IPS DF 19.7 (cell line): ENCODE data around the gene TPD52L2.
"Not testable (repeated sequence)": the region's sequence is repeated elsewhere in the genome, so short reads cannot be mapped to it uniquely, and the experiment has no call there.

Source experiments
- DNase-seq: peaks from one replicate; pipeline ENCODE4 v3.0.0-alpha.2; 2013; ENCODE audit warnings: low read depth, low spot score

The TPD52L2 gene

DNA sequence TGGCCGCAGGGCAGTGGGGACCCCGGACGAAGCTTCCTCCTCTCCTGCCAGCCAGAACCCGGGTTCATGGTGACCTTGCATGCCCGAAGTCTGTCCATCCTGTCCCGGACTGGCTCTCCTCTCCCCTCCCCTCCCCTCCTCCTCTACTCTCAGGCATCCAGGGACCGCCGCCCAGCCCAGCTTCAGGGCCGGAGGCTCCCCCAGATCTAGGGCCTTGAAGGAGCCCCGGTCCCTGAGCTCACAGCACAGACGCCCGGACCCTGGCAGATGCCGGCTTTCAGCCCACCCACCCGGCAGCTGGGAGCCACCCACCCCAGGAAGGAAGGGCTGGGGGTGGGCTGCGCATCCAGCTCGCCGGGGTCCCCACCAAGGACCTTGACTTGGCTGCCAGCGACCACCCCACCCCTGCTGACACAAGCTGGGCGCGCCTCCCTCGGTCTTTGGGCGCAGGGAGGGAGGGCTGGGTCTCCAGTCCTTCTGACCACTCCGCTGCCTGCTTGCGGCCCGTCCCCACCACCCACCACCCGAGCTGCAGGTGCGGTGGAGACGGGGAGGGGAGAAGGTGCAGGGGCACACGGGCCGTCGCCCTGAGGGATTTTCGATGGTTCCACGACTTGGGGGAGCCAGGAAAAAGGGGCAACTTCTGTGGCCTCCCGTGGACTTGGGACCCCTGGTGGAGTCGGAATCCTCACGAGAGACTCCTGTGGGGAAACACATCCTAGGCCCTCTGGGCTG, 9.5 kb upstream of the TPD52L2 start:
- DNase-seq = no peak

DNA sequence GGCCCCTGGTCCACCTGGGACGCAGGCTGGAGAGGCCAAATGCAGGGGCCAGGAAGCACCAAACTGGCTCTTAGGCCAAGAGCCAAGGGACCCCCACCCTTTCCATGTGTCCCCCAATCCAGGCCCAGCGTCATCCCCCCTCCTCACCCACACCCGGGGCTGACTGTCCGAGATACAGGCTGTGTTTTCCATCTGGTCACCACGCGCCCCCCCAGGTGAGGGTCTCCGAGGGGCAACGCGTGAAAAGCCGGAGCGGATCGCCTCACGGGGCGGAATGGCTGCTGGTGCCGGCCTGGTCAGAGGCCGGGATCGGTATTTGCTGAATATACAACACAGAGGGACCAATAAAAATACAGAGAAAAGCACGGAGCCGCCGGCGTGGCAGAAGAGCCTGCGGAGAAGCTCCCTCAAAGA, 9.0 kb upstream of the TPD52L2 start:
- DNase-seq = no peak

DNA sequence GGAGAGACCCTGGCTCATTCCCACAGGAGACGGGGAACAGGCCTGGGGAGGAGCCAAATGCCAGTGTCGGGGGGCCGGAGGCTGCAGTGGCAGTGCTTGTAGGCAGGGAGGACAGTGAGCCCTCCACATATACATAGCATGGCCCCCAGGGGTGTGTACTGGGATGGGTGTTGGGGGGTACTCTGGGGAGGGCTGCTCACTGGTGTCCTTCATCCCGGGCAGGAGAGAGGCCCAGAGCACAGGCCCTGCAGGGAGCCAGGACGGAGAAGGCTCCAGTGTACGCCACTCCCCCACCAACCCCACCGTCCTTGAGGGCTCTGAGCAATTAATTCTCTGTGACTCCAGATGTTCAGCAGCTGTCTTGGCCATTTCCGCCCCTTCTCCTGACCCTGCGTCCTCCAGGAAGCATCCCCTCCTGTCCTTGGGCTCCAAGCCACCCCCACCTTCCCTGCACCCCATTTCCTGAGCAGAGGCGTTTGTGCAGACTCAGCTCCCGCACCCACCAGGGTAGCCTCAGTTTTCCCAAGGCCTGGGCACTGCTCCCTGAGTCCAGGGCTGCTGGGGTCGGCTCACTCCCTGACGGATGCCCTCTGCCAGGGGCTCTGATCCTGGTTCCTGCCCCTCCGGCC, 7.2 kb upstream of the TPD52L2 start:
- no peak for DNase-seq

DNA sequence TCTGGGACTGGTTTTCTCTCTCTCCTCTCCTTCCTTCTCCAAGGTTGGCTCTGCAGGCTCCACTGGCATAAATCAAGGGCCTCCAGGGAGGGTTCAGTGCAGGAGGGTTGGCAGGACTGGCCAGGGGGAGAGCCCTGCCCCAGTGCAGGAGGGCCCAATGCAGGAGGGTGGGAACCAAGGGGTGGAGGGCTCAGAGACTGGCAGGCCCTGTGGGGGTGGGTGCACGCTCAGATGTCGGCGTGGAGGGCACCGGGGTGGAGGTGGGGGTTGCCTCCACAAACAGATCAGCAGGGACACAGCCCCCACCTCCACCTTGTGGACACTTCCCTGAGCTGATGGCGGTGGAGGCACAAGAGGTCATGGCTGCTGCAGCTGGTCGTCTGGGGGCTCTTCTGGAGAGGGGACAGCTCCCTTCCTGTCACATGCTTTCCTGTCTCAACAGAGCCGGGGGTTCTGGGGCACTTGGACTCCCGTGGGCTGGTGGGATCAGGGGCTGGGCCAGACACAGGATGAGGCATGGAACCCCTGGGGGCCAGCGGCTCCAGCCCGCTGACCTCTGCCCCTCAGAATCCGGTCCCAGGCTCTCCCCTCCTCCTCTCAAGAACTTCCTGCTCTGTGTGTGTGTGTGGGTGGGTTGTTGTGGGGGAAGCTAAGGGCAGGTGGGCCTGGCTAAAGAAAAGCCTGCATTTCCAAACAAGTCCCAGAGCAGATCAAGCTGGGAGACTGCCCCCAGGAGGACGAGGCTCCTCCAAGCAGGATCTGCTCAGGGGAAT, 6.5 kb upstream of the TPD52L2 start:
- DNase-seq = no peak

DNA sequence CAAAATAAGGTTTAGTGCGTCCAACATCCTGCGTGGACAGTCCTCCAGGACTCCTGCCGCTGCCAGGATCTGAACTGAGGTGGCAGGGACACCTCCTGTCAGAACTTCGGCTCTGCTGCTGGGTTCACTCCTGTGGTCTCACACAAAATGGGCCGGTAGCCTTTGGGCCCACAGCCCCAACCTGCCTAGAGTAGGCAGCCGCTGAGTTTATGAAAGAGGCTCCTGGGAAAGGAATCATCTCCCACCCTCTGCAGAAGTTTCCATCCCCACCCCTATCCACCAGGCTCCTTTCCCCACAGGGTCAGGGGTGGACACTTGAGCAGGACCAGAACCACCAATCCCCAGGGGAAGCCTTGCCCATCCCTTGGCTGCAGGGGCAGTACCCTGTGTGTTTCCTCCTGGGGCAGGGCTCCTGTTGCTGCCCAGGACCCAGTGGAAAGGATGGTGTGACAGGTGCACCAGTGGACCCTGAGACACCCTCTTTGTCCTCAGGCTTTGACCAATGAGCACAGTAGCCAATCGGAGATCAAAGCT, 5.8 kb upstream of the TPD52L2 start:
- no peak for DNase-seq

DNA sequence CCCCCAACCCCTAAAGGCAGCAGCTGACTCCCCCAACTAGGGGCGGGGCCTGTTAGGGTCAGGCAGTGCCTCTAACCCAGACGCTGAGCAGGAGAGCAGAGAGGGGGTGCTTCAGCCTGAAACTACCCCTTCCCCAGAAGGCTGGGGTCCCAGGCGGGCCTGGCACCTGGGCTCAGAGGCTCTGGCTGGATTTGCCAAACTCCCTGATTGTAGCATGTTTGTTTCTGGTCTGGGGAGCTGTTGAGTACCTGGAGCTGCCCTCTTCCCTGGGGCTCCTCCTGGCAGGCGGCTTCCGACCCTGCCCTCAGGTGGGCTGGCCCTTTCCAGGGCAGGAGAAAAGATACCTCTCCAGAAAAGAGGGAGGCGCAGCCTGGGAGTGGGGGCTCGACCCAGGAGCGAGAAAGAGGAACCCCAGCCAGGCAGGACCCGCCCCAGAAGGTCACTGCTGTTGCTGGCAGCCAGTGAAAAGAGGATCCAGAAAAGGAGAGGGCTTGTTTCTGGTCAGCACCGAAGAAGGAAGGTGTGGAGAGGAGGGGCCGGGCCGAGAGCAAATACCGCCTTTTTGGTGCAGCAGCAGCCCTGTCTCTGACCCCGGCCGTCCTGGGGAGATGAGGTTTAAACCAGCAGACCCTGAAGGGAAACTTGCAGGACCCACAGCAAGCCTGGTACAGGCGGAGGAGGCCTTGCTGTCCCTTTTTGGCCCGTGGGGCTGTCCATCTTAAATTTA, 4.6 kb upstream of the TPD52L2 start:
- DNase-seq = no peak

DNA sequence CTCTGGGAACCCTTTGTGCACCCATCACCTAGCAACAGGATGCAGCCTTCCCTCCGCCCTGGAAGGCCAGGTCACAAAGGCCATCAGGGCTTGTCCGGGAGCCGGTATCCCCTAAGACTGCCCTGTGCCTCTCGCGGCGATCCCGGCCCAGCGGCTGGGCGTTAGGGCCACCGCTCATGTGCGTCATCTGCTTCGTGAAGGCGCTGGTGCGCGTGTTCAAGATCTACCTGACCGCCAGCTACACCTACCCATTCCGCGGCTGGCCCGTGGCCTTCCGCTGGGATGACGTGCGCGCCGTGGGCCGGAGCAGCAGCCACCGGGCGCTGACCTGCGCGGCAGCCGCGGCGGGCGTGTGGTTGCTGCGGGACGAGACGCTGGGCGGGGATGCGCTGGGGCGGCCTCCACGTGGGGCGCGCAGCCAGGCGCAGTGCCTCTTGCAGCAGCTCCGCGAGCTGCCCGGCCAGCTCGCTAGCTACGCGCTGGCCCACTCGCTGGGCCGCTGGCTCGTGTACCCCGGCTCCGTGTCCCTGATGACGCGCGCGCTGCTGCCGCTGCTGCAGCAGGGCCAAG, 3.6 kb upstream of the TPD52L2 start, which contains the start of gene ABHD16B:
Gene ABHD16B, plus strand, starts transcription at position 134 of the 570 bp plus-strand sequence. Its CDS starts 43 bp downstream, at position 177.
- DNase-seq = no peak

DNA sequence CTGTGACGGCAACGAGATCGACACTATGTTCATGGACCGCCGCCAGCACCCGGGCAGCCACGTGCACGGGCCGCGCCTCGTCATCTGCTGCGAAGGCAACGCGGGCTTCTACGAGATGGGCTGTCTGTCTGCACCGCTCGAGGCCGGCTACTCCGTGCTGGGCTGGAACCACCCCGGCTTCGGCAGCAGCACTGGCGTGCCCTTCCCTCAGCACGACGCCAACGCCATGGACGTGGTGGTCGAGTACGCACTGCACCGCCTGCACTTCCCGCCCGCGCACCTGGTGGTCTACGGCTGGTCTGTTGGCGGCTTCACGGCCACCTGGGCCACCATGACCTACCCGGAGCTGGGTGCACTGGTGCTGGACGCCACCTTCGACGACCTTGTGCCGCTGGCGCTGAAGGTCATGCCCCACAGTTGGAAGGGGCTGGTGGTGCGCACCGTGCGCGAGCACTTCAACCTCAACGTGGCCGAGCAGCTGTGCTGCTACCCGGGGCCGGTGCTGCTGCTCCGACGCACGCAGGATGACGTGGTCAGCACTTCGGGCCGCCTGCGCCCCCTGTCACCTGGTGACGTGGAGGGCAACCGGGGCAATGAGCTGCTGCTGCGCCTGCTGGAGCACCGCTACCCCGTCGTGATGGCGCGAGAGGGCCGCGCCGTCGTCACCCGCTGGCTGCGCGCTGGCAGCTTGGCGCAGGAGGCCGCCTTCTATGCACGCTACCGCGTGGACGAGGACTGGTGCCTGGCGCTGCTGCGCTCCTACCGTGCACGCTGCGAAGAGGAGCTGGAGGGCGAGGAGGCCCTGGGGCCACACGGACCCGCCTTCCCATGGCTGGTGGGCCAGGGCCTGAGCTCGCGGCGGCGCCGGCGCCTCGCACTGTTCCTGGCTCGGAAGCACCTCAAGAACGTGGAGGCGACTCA, 2.8 kb upstream of the TPD52L2 start:
- no peak for DNase-seq

DNA sequence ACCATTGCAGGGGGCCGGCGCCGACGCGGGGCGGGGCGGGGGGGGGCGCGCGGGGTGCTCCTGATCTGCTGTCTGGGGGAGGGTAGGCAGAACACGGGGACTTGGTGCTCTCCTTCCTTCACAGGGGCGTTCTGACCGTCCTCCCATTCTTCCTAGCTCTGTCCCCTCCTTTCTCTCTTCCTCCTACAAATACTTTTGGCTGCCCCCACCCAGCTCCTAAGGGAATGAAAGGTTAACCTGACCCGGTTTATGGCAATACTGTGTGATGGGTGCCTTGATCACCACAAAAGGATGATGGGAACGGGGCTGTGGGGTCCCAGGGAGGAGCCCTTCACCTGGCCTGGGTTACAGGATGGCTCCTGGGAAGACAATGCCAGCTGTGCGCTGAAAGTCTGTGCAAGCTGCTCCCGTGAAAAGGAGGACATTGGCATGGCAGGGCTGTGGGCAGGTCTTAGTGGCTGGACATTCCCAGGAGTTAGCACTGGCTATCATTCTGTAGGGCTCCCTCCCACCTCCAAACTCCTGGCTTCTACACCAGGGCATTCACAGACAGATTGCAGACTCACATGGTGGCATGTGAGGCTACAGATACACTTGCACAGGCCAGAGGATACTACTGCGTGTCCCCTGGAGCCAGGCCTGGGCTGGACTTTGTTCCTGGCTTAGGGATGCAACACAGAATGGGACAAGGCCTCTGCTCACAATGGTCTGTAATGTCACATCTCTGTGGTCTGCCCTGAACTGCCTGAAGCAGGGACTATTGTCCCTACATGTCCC, 1.9 kb upstream of the TPD52L2 start:
- no peak for DNase-seq

DNA sequence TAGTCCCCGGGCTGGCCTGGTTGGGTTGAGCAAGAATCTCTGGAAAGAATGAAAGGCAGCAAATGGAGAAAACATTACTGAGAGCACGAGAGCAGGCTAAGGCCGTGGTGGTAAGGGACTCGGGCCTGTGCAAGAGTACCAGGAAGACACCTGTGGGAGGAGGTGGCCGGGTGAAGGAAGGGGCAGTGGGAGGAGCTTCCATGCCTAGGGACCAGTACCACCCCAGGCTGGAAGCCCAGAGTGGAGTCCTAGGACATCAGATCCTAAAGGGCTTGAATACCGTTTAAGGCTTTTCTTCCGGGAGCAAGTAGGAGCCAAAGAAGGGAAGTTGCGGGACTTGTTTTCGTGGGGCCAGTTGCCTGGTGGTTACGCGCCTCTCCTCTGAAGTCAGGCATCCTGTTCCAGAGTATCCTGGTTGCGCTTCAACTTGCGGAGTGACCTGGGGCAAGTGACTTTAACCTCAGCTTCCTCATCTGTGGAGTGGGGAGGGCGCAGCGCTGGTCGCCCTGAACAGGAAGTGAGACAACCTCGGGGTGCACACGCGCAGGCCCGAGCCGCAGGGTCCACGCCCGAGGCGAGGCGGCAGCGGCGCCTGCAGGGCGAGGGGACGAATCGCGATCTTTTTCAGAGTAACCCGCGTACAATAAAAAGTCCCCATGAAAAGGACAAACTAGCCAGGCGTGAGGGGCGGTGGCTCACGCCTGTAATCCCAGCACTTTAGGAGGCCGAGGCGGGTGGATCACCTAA, 1.1 kb upstream of the TPD52L2 start:
- DNase-seq = no peak

DNA sequence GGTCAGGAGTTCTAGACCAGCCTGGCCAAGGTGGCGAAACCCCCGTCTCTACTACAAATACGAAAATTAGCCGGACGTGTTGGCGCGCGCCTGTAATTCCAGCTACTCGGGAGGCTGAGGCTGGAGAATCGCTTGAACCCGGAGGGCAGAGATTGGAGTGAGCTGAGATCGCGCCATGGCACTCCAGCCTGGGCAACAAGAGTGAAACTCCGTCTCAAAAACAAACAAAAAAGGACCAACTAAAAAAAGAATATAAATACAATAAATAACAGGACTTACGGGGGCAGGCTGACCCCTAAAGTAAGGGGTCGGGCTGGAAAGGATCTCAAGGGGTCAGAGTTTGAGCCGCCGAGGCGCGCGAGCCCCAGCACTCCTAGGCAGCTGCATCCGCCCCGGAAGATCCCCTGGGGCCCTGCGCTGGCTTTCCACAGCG, 509 bp upstream of the TPD52L2 start:
- DNase-seq = no peak

DNA sequence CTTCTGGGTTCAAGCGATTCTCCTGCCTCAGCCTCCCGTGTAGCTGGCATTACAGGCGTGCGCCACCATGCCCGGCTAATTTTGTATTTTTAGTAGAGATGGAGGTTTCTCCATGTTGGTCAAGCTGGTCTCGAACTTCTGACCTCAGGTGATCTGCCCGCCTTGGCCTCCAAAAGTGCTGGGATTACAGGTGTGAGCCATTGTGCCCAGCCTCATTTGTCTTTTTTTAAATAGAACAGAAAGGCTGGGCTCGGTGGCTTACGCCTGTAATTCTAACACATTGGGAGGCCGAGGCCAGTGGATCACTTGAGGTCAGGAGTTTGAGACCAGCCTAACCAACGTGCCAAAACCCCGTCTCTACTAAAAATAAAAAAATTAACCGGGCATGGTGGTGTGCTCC, 2.0 kb downstream of the TPD52L2 start:
- DNase-seq = not testable (repeated sequence)

DNA sequence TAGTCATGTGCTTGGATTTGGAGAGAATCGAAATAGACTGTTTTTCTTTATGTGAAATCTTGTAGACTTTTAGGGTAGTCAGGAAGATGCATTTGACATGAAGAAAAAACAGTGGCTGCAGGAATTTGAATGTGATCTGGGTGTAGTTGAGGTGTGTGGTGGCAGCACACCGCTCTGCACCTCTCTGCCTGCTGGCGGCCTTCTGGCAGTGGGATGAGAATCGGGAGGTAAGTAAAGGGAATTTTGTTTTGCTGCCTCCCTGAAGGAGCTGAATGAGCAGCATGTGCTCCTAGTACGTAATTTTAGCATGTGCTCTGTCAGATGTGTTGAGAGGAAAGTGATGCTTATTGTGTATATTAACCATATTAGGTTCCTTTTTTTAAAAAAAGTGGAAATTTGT, 3.2 kb downstream of the TPD52L2 start:
- DNase-seq = no peak

DNA sequence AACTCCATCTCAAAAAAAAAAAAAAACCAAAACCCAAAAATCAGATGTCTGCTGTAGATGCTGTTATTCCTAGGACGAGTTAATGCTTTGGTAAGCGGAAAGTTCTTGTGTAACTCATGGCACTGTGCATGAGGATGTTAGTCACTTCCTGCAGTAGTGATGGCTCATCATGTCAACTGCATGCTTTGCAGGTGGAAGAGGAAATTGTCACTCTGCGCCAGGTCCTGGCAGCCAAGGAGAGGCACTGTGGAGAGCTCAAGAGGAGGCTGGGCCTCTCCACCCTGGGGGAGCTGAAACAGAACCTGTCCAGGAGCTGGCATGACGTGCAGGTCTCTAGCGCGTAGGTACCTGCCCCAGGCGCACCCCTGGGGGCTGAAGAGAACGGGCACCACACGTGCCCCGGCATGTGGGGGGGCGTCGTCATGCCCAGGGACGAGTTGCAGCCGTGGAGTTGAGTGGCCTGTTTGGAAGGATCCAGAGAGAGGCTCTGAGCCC, 8.5 kb downstream of the TPD52L2 start:
- DNase-seq = no peak

DNA sequence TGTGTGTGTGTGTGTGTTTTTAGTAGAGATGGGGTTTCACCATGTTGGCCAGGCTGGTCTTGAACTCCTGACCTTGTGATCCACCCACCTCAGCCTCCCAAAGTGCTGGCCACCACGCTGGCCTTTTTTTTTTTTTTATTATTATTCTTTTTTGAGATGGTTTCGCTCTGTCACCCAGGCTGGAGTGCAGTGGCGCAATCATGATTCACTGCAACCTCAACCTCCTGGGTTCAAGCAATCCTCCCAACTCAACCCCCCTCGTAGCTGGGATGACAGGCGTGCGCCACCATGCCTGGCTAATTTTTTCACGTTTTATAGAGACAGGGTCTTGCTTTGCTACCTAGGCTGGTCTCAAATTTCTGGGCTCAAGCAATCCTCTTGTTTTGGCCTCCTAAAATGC, 9.2 kb downstream of the TPD52L2 start:
- DNase-seq = not testable (repeated sequence)

DNA sequence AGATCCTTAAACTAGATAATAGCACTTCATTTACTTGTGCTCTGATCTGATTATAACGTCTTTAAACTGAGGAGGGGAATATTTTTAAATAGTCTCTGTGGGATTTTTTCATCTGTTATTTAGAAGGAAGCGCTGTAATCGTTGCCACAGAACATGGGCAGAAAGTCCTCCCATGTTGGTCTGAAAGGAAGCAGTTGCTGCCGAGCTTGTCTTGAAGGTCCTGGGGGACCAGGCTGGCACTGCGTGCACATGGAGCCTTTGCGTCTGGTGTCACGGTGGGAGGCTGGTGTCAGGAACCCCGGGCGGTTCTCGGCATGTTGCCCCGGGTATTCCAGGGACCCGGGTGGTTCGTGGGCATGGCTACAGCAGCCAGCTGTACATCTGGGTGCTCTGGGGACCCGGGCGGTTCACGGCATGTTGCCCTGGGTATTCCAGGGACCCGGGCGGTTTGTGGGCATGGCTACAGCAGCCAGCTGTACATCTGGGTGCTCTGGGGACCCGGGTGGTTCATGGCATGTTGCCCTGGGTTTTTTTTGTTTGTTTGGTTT, 11.5 kb downstream of the TPD52L2 start:
- no peak for DNase-seq

DNA sequence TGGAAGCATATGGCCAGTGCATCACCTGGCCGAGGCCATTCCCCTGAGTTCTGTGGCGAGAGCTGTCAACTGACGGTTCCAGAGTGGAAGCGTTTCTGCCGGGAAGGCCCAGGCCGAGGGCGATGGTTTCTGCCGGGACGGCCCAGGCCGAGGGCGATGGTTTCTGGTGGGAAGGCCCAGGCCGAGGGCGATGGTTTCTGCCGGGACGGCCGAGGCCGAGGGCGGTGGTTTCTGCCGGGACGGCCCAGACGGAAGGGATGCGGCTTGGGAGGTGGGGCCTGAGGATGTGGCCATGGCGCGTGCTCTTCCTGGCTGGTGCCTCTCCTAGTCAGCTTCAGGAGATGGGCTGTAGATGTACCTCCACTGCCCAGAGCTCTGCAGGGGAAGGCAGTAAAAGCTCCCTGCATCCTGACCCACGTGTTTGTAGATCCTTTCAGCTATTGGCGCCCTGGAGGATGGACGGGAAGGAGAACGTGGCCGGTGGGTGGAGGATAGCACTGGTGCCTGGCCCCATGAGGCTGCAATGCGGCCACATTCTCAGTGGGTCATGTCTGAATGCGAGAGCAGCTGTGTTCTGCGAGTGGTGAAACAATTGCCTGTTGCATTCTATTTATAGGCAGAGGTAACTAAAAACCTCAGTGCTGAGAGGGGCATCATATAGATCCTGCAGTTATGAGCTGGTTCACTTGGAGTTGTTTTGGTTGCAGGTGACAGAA, 12.8 kb downstream of the TPD52L2 start:
- no peak for DNase-seq
